K562 (cell line): ENCODE results near the gene LGR6. TPM values are rescaled to one million over a fixed set of nuclear protein-coding genes. Genes with fewer than 3 reads are reported as not detected.

Experiments
- ARID1B ChIP-seq: fragments of 450-650 bp; IDR thresholded peaks from 2 replicates; pipeline ENCODE4 v1.6.1; 2016; ENCODE audit warnings: antibody characterized with exemption, mild to moderate bottlenecking, inconsistent platforms
- BRD9 ChIP-seq: fragments of 450-650 bp; IDR thresholded peaks from 2 replicates; pipeline ENCODE4 v1.6.1; 2018; ENCODE audit warnings: low read depth; ENCODE audit not compliant: partially characterized antibody
- CBFB ChIP-seq: sonication (generic); formaldehyde crosslinking; IDR thresholded peaks from 2 replicates; pipeline ENCODE4 v1.4.0; 2020; ENCODE audit warnings: mild to moderate bottlenecking, missing genetic modification reagents
- ELF2 ChIP-seq: fragments of 250-450 bp; sonication (Bioruptor Pico); IDR thresholded peaks from 2 replicates; pipeline ENCODE4 v1.5.0; 2021; ENCODE audit warnings: mild to moderate bottlenecking
- EP400 ChIP-seq: fragments of 450-650 bp; IDR thresholded peaks from 2 replicates; pipeline ENCODE4 v1.6.1; 2017; ENCODE audit warnings: antibody characterized with exemption, mild to moderate bottlenecking, moderate library complexity
- FIP1L1 ChIP-seq: fragments of 200-400 bp; formaldehyde crosslinking; IDR thresholded peaks from 2 replicates; pipeline ENCODE4 v1.6.1; 2018; ENCODE audit warnings: mild to moderate bottlenecking, low read depth, low read length; ENCODE audit not compliant: poor library complexity, severe bottlenecking
- FOXM1 ChIP-seq, 2 experiments: fragments of 450-650 bp in 1 of 2; sonication (generic) in 1 of 2; formaldehyde crosslinking in 1 of 2; IDR thresholded peaks; 2 replicates each; pipeline versions ENCODE4 v1.6.1 to v1.9.0; 2017 to 2022; ENCODE audit warnings: low read depth in 2 of 2, mild to moderate bottlenecking in 2 of 2, missing genetic modification reagents in 1 of 2, moderate library complexity in 1 of 2
- GTF2A2 ChIP-seq: IDR thresholded peaks from 2 replicates; pipeline ENCODE4 v1.6.1; 2016; ENCODE audit warnings: mild to moderate bottlenecking, missing genetic modification characterization, missing compliant biosample characterization
- HDAC8 ChIP-seq: fragments of 450-650 bp; IDR thresholded peaks from 2 replicates; pipeline ENCODE4 v1.6.1; 2016; ENCODE audit warnings: mild to moderate bottlenecking, missing genetic modification characterization, moderate library complexity, missing compliant biosample characterization
- HMG20B ChIP-seq: fragments of 250-450 bp; sonication (Bioruptor Pico); IDR thresholded peaks from 2 replicates; pipeline ENCODE4 v1.5.0; 2021; ENCODE audit warnings: mild to moderate bottlenecking
- L3MBTL2 ChIP-seq: fragments of 450-650 bp; IDR thresholded peaks from 2 replicates; pipeline ENCODE4 v1.6.1; 2016; ENCODE audit warnings: mild to moderate bottlenecking, moderate library complexity
- SMAD2 ChIP-seq: fragments of 150-350 bp; IDR thresholded peaks from 2 replicates; pipeline ENCODE4 v1.6.1; 2014; ENCODE audit warnings: low read depth, mild to moderate bottlenecking, low read length
- SRSF1 ChIP-seq: fragments of 200-400 bp; formaldehyde crosslinking; IDR thresholded peaks from 2 replicates; pipeline ENCODE4 v1.6.1; 2017; ENCODE audit warnings: mild to moderate bottlenecking, low read depth, low read length, moderate library complexity
- ZNF253 ChIP-seq: fragments of 250-450 bp; sonication (Bioruptor Pico); conservative IDR thresholded peaks from 2 replicates; pipeline ENCODE4 v1.6.1; 2021; ENCODE audit warnings: mild to moderate bottlenecking
- ZNF431 ChIP-seq: sonication (generic); formaldehyde crosslinking; IDR thresholded peaks from 2 replicates; pipeline ENCODE4 v1.8.0; 2022; ENCODE audit warnings: mild to moderate bottlenecking, missing genetic modification reagents
- ZNF586 ChIP-seq: fragments of 450-650 bp; formaldehyde crosslinking; conservative IDR thresholded peaks from 2 replicates; pipeline ENCODE4 v1.4.0; 2020; ENCODE audit warnings: mild to moderate bottlenecking, moderate library complexity
- ZNF644 ChIP-seq: fragments of 200-800 bp; sonication (Bioruptor generic); IDR thresholded peaks from 2 replicates; pipeline ENCODE4 v1.6.1; 2016; ENCODE audit warnings: low read depth, missing genetic modification characterization, missing compliant biosample characterization
- polyA plus RNA-seq, 8 experiments: library from polyadenylated mRNA; depleted of rRNA in 4 of 8; stranded (reverse) in 5 of 8; unstranded in 3 of 8; fragments of >200 nt; fragmentation: Nextera tagmentation in 2 of 8; fragmentation: Illumina TruSeq in 1 of 8; extraction: Ambion mirVana in 2 of 8; extraction: Trizol in 1 of 8; gene quantifications; 2 replicates each; pipeline versions ENCODE4 v1.2.1 to v1.2.3, GENCODE V29; 2011 to 2014; ENCODE audit warnings: inconsistent platforms in 1 of 8, missing spikeins in 1 of 8
- total RNA-seq, 7 experiments: library from RNA; depleted of rRNA in 6 of 7; stranded (reverse); fragments of >200 nt in 6 of 7; fragmentation: Illumina TruSeq in 2 of 7; extraction: Trizol in 2 of 7; gene quantifications; 2 replicates each; pipeline versions ENCODE4 v1.2.1 to v1.2.3, GENCODE V29; 2011 to 2021; ENCODE audit warnings: low replicate concordance in 1 of 7
- TF ChIP-seq, protein P1 (sequence below), 2 experiments: IDR thresholded peaks; 2 replicates each; pipeline ENCODE4 v1.6.1; 2012; ENCODE audit warnings: improper control_type of control experiment in 2 of 2, low read depth in 2 of 2, low read length in 2 of 2, borderline replicate concordance in 1 of 2
- TF ChIP-seq, protein P2 (sequence below): fragments of 450-650 bp; conservative IDR thresholded peaks from 2 replicates; pipeline ENCODE4 v1.6.1; 2016; ENCODE audit warnings: missing genetic modification characterization, low read depth, mild to moderate bottlenecking, control low read depth, missing compliant biosample characterization
- TF ChIP-seq, protein P3 (sequence below): fragments of 250-450 bp; sonication (Bioruptor Pico); IDR thresholded peaks from 2 replicates; pipeline ENCODE4 v1.5.0; 2021; ENCODE audit warnings: mild to moderate bottlenecking, moderate library complexity

LGR6 gene
- total and polyA plus RNA-seq, 9 of the 15 experiments (the other 6 are each of a cell fraction or from before 2014, with no cell fraction given) = 0.01 to 0.54 (median 0.17) TPM; not detected in 1

DNA sequence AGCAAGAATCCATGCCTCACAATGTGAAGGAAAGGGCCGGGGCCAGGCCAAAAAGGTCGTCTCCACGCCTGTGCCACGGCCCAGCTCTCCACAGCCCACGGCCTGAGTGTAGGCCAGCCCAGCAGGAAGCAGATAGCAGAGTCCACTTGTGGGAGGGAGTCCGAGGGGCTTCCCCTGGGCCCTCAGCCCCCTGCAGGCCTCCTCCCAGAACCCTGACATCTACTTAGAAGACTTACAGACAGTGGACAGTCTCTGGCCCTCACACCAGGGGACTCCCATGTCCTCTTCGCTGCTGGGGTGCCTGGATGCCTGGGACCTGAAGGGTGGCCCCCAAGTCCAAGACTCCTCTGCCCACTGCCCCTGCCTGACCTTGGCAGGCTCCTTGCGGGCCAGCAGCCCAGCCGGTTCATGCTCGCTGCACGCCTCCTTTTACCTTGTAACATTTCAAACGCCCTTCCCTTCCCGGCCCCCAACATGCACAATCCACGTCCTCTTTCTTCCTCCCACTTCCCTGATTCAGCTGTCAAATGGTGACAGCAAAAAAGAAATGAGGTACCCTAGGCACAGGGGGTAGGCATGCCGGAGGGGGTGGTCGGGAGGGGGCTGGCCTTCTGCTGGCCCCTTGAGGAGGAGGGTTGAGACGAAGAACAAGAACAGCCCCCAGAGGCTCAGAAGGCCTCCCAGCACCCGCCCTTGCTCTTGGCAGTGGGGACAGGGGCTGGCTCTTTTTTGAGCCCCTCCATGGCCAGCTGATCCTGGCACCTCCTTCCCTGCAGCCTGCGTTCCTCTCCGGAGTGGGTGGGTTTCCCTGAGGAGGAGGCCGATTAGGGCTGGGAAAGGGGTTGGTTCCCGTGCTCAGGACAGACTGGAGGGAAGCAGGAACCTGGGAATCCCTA is 32.2 kb upstream of the LGR6 start (continued):
- TF ChIP-seq, protein P1, sequence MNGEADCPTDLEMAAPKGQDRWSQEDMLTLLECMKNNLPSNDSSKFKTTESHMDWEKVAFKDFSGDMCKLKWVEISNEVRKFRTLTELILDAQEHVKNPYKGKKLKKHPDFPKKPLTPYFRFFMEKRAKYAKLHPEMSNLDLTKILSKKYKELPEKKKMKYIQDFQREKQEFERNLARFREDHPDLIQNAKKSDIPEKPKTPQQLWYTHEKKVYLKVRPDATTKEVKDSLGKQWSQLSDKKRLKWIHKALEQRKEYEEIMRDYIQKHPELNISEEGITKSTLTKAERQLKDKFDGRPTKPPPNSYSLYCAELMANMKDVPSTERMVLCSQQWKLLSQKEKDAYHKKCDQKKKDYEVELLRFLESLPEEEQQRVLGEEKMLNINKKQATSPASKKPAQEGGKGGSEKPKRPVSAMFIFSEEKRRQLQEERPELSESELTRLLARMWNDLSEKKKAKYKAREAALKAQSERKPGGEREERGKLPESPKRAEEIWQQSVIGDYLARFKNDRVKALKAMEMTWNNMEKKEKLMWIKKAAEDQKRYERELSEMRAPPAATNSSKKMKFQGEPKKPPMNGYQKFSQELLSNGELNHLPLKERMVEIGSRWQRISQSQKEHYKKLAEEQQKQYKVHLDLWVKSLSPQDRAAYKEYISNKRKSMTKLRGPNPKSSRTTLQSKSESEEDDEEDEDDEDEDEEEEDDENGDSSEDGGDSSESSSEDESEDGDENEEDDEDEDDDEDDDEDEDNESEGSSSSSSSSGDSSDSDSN (IDR thresholded peaks at IDR 0.05; ENCODE audit: borderline replicate concordance in 1 of 2, low read depth in 2 of 2, low read length in 2 of 2) = peak; percentile 59 to 60; a peak in 1 of 4 replicates
- TF ChIP-seq GTF2A2 (tag) = peak; percentile 47
- TF ChIP-seq ELF2 (CRISPR knock-in tag) = no peak; the same call in 1 of the 2 replicates
- TF ChIP-seq FOXM1 (IDR thresholded peaks at IDR 0.05; ENCODE audit: low read depth) = no peak
- peak; percentile 13; the same call in 1 of the 2 replicates for TF ChIP-seq FOXM1 (CRISPR knock-in tag; IDR thresholded peaks at IDR 0.05; ENCODE audit: low read depth)
- TF ChIP-seq L3MBTL2 = peak; percentile 36; the same call in 1 of the 2 replicates
- TF ChIP-seq SMAD2 = no peak
- 0 out of 2 replicates have a peak, but pooled peaks have one; percentile 7 for TF ChIP-seq CBFB (CRISPR knock-in tag)
- no peak for TF ChIP-seq ZNF586 (CRISPR knock-in tag)
- TF ChIP-seq SRSF1 = no peak
- TF ChIP-seq, protein P2, sequence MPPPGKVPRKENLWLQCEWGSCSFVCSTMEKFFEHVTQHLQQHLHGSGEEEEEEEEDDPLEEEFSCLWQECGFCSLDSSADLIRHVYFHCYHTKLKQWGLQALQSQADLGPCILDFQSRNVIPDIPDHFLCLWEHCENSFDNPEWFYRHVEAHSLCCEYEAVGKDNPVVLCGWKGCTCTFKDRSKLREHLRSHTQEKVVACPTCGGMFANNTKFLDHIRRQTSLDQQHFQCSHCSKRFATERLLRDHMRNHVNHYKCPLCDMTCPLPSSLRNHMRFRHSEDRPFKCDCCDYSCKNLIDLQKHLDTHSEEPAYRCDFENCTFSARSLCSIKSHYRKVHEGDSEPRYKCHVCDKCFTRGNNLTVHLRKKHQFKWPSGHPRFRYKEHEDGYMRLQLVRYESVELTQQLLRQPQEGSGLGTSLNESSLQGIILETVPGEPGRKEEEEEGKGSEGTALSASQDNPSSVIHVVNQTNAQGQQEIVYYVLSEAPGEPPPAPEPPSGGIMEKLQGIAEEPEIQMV (tag) = no peak
- TF ChIP-seq, protein P3, sequence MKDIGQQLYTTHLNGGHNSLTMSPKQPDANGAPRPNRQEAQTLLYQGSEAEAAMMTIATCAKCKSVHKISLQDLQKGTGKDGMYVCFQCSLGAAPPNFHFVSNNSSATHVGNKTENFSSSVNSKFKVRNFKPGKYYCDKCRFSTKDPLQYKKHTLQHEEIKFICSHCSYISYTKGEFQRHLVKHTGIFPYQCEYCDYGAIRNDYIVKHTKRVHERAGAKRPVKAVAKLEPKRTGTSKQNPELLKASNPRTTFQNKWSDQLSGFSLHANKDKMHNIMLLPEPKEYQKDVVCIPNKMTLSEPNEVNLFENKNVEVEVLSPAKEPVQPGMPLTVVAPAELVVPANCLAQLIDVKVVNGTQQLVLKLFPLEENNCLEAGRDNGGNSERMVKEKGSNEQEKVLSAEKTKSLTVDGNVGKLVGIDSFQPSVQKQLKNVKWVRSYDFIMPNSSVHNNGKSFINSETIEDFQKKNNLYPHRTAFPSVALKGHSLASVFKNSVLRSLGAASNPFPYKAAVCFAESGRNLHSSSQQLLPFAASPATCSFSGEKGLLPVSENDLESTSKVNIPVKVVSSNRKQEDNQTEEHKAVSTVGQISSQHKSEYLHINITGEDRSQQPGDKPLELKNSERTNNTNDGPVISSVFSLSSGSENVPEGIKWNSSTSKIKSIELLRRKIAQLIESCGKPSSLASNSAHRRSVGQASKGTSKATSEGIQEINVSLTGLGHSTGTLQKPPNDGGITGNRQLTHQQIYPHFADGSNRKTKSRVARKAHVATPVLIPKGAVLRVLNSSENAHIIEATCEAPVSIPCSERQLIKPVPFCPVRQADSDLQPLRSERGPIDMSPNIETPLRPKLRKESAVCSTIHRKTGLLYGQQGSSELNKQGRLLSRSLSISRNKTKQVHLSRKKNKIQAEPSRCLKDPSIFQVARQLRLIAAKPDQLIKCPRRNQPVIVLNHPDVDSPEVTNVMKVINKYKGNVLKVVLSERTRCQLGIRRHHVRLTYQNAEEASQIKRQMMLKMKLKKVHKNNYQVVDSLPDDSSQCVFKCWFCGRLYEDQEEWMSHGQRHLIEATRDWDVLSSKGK = no peak
- peak; percentile 13; the same call in 1 of the 2 replicates for TF ChIP-seq ZNF644
- TF ChIP-seq HDAC8 (tag) = no peak
- TF ChIP-seq EP400 = 0 out of 2 replicates have a peak, but pooled peaks have one; percentile 9
- TF ChIP-seq BRD9 = no peak
- TF ChIP-seq ARID1B = no peak
- TF ChIP-seq FIP1L1 = no peak
- 0 out of 2 replicates have a peak, but pooled peaks have one; percentile 66 for TF ChIP-seq HMG20B (CRISPR knock-in tag)
- TF ChIP-seq ZNF253 (CRISPR knock-in tag) = 0 out of 2 replicates have a peak, but pooled peaks have one; percentile 40
- no peak for TF ChIP-seq ZNF431 (CRISPR knock-in tag)
